ACC112 (cell line): ENCODE data around the gene NMT1.

Experiments
- H2AFZ ChIP-seq: fragments of 200-600 bp; sonication (generic); one replicate; pipeline ENCODE4 v1.6.0; 2017; ENCODE audit warnings: antibody characterized with exemption, low read length; ENCODE audit not compliant: unreplicated experiment
- H3K27ac ChIP-seq: fragments of 200-600 bp; sonication (generic); 2 replicates; pipeline ENCODE4 v1.5.1; 2014; ENCODE audit warnings: low read depth, mild to moderate bottlenecking, antibody characterized with exemption, low read length, moderate library complexity
- H3K27me3 ChIP-seq: fragments of 200-600 bp; sonication (generic); 2 replicates; pipeline ENCODE4 v1.6.1; 2014; ENCODE audit warnings: mild to moderate bottlenecking, antibody characterized with exemption, low read length, moderate library complexity, mixed read lengths; ENCODE audit not compliant: insufficient read depth
- H3K36me3 ChIP-seq: fragments of 200-600 bp; sonication (generic); 2 replicates; pipeline ENCODE4 v1.6.1; 2016; ENCODE audit warnings: mild to moderate bottlenecking, antibody characterized with exemption, low read length, moderate library complexity, mixed read lengths; ENCODE audit not compliant: insufficient read depth
- H3K4me1 ChIP-seq: fragments of 200-600 bp; sonication (generic); one replicate; pipeline ENCODE4 v1.6.1; 2016; ENCODE audit warnings: low read length, mixed read lengths; ENCODE audit not compliant: insufficient read depth, unreplicated experiment, control insufficient read depth
- H3K4me3 ChIP-seq: fragments of 200-600 bp; sonication (generic); 2 replicates; pipeline ENCODE4 v1.5.1; 2014; ENCODE audit warnings: mild to moderate bottlenecking, low read depth, low read length
- H3K79me2 ChIP-seq: fragments of 200-600 bp; sonication (generic); one replicate; pipeline ENCODE4 v1.6.0; 2016; ENCODE audit warnings: low read length; ENCODE audit not compliant: control insufficient read depth, unreplicated experiment, insufficient read depth

Gene NMT1

GRCh38 chr17:45052052-45052772 lies 8.9 kb upstream of the NMT1 start:
- peak overlapping the region; percentile 83 for H3K4me3 ChIP-seq
- peaks cover 34% of the 10 kb centered on the region for H3K79me2 ChIP-seq
- H3K4me1 ChIP-seq: peaks cover 15% of the 10 kb centered on the region
- peak overlapping the region; percentile 73 for H2AFZ ChIP-seq
- no peaks in the 10 kb centered on the region for H3K27me3 ChIP-seq
- H3K36me3 ChIP-seq: no peaks in the 10 kb centered on the region
- H3K27ac ChIP-seq: peak overlapping the region; percentile 24; the same call in 1 of the 2 replicates

- Histone ChIP-seq H3K36me3 (no peaks in the 10 kb centered on the region), H3K4me1 (peaks cover 19% of the 10 kb centered on the region), H3K4me3 (peak overlapping the region; percentile 94), H3K27me3 (no peaks in the 10 kb centered on the region), H3K79me2 (peaks cover 55% of the 10 kb centered on the region), H3K27ac (peak overlapping the region; percentile 44), H2AFZ (peak overlapping the region; percentile 93)
Observed at GRCh38 chr17:45060382-45060796, 728 bp upstream of the NMT1 start.

DNA sequence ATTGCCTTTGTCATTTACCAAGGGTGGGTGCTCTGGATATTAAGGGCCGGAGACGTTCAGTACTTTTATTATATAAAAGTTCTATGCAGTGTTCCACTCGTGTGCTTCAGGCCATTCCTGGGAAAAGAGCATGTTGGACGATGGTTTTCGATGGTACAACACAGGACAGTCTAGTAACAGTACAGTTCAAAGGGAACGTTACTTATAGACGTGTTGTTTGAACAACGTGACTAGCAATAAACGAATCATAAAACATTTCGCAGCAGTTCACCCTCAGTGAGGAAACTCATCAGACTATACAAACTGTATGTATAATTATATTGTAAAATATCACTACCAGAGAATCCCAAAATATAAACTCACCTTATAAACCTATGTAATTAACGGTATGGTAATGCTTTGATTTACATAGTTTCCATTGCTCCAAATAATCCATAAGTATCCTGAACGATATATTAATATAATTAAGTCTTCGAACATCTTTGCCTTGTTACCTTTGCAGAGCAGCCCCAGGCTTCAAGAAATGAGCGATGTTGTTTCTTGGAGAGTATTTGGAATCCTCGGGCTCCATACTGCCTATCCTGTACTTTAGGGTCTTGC lies 589 bp downstream of the NMT1 start:
- peak overlapping the region; percentile 94 for H3K4me3 ChIP-seq
- H3K27ac ChIP-seq: peak overlapping the region; percentile 89
- H3K4me1 ChIP-seq: peaks cover 19% of the 10 kb centered on the region
- no peaks in the 10 kb centered on the region for H3K36me3 ChIP-seq
- H3K79me2 ChIP-seq: peaks cover 64% of the 10 kb centered on the region
- peak overlapping the region; percentile 78 for H2AFZ ChIP-seq
- no peaks in the 10 kb centered on the region for H3K27me3 ChIP-seq

DNA sequence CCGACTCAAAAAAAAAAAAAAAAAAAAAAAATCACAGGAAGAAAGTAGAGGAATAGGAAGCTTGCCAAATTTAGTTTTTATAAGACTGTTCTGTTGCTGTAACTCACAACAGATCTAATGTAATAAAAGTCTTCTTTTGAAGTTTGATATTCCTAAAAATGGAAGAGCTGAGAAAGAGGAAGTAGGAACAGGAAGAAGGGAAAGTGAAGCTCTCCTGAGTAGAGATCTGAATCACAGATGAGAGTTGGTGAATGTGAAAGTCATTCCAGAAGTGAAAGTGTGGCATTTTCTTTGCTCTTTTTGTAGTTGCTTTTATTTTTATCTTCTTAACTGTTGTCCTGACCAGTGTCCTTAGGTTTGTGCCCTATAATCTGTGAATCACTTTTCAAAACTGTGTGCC lies 2.1 kb downstream of the NMT1 start:
- peak overlapping the region; percentile 54; the same call in 1 of the 2 replicates for H3K4me3 ChIP-seq
- no peaks in the 10 kb centered on the region for H3K36me3 ChIP-seq
- H2AFZ ChIP-seq: no peak overlapping the region
- H3K4me1 ChIP-seq: peaks cover 19% of the 10 kb centered on the region
- peaks cover 75% of the 10 kb centered on the region for H3K79me2 ChIP-seq
- H3K27ac ChIP-seq: 0 out of 2 replicates have a peak overlapping the region, but pooled peaks have one; percentile 23
- no peaks in the 10 kb centered on the region for H3K27me3 ChIP-seq

DNA sequence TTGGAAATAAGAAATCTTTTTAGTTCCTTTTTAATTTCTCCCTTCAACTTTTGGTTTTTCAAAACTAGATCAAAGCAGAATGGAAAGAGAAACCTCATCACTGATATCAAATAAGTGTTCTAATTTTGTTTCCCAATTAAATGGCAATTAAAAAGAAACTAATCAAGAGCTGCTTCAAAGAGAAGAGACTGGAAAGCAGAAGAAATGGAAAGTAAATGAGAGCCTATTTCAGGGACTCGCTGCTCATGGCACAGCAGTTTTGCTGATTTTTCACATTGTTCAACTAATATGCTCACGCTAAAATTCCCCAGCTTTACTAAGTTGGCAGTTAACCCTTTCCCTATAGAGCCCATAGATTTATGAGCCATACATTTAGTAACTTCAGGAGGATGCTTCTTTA lies 6.5 kb downstream of the NMT1 start:
- Histone ChIP-seq H3K27ac (0 out of 2 replicates have a peak overlapping the region, but pooled peaks have one; percentile 1), H3K36me3 (no peaks in the 10 kb centered on the region), H3K4me1 (peaks cover 13% of the 10 kb centered on the region), H3K27me3 (no peaks in the 10 kb centered on the region), H3K4me3 (no peak overlapping the region), H2AFZ (no peak overlapping the region), H3K79me2 (peaks cover 67% of the 10 kb centered on the region)

- Histone ChIP-seq H3K79me2 (peaks cover 58% of the 10 kb centered on the region), H3K4me3 (no peak overlapping the region), H3K36me3 (peaks cover 5% of the 10 kb centered on the region; the same call in 1 of the 2 replicates), H2AFZ (no peak overlapping the region), H3K27ac (no peak overlapping the region), H3K4me1 (peaks cover 16% of the 10 kb centered on the region), H3K27me3 (no peaks in the 10 kb centered on the region)
Observed at GRCh38 chr17:45070001-45070400, 8.9 kb downstream of the NMT1 start.

DNA sequence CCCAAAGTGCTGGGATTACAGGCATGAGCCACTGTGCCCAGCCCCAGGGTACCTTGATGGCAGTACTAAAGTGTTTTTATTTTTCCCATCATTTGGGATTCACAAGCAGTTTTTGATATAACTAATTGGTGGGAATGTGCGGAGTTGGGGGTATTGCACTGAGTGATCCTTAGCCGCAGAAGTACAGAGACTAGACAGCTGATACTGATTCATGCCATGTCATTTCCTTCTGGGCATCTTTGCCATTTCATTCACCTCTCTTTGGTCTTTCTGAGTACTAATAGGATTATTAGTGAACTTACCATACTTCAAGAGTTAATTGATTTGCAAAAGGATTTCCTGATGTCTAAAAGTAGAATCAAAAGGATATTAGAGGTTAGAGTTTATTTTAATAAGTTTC lies 9.7 kb downstream of the NMT1 start:
- no peak overlapping the region for H3K4me3 ChIP-seq
- H3K79me2 ChIP-seq: peaks cover 53% of the 10 kb centered on the region
- no peak overlapping the region for H2AFZ ChIP-seq
- no peaks in the 10 kb centered on the region for H3K27me3 ChIP-seq
- peak overlapping the region; percentile 26; the same call in 1 of the 2 replicates for H3K27ac ChIP-seq
- peaks cover 17% of the 10 kb centered on the region for H3K4me1 ChIP-seq
- peaks cover 5% of the 10 kb centered on the region; the same call in 1 of the 2 replicates for H3K36me3 ChIP-seq

GRCh38 chr17:45073414-45074070 lies 12.4 kb downstream of the NMT1 start:
- H3K4me1 ChIP-seq: peaks cover 28% of the 10 kb centered on the region
- peak overlapping the region; percentile 66 for H3K27ac ChIP-seq
- peaks cover 10% of the 10 kb centered on the region; the same call in 1 of the 2 replicates for H3K36me3 ChIP-seq
- H2AFZ ChIP-seq: no peak overlapping the region
- no peaks in the 10 kb centered on the region for H3K27me3 ChIP-seq
- H3K79me2 ChIP-seq: peaks cover 60% of the 10 kb centered on the region
- H3K4me3 ChIP-seq: no peak overlapping the region

- Histone ChIP-seq H3K27ac (no peak overlapping the region), H2AFZ (no peak overlapping the region), H3K79me2 (peaks cover 61% of the 10 kb centered on the region), H3K36me3 (peaks cover 28% of the 10 kb centered on the region), H3K4me3 (no peak overlapping the region), H3K4me1 (peaks cover 21% of the 10 kb centered on the region), H3K27me3 (no peaks in the 10 kb centered on the region)
Observed at GRCh38 chr17:45077643-45078042, 16.5 kb downstream of the NMT1 start.

DNA sequence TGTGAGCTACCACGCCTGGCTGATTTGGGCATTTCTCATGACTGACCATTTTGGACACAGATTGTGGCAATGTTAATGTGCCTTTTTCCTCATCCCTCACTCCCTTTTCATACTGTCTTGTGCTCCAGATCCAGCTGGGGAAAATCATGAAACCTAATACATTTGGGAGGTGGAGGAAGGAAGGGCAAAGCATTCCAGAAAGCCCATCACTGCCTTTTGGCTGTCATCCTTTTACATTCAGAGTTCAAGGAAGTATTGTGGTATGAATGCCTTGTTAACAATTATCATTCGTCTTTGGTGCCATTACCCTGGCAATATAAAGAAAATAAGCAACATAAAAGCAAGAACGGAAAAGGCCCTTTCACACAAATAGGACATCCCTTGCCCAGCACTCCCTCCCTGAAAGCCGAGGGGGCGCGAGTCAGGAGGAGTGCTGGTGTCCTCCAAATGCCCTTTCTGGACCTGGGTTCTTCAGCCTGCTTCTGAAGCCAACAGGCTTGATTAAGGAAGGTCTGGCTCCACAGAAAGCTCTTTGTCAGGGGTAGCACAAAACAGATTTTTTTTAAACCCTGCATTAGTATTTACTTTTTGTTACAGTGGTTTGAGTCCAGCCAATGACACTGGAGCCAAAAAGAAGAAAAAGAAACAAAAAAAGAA lies 20.1 kb downstream of the NMT1 start:
- no peak overlapping the region for H2AFZ ChIP-seq
- H3K36me3 ChIP-seq: peaks cover 35% of the 10 kb centered on the region
- no peaks in the 10 kb centered on the region for H3K27me3 ChIP-seq
- peaks cover 42% of the 10 kb centered on the region for H3K79me2 ChIP-seq
- H3K27ac ChIP-seq: no peak overlapping the region
- H3K4me3 ChIP-seq: no peak overlapping the region
- peaks cover 7% of the 10 kb centered on the region for H3K4me1 ChIP-seq
